Left colon (tissue), 2 donors: ENCODE data around the gene TMEM272. TPM values are rescaled to one million over a fixed set of nuclear protein-coding genes. Genes with fewer than 3 reads are reported as not detected.
"Not testable (repeated sequence)": the region's sequence is repeated elsewhere in the genome, so short reads cannot be mapped to it uniquely, and the experiment has no call there.

Experiments used
- ATAC-seq: fragments of 200-7000 bp; cut with Tn5 transposase; one replicate; pipeline ENCODE4 v1.9.1; 2020; ENCODE audit warnings: mild to moderate bottlenecking, moderate library complexity
- DNase-seq, 2 donors: peaks; one replicate each; pipeline ENCODE4 v3.0.0-alpha.2; 2020
- intact Hi-C, 2 donors: fragments of 100-400 bp; cut with DNase I in 1 of 2; cut with micrococcal nuclease in 1 of 2; formaldehyde crosslinking; loops; one replicate each; pipeline versions ENCODE4 v1.11.2 to v1.14.0; 2022; cut with DNase I, micrococcal nuclease
- total RNA-seq, 2 donors: library from RNA; stranded (reverse); fragmentation: NEBNext Ultra II Directional; extraction: Animal tissue kit (Norgen Biotek cat#: 25700); gene quantifications; one replicate each; pipeline ENCODE4 v1.2.1, GENCODE V29; 2021
- donor health status: DM: no; HTN: no; CAD: no.
- donor health status: DM: yes; HTN: yes; CAD: no.

The TMEM272 gene
- total RNA-seq, 2 donors from 2014 or later, result 0.06 to 0.11 TPM

DNA sequence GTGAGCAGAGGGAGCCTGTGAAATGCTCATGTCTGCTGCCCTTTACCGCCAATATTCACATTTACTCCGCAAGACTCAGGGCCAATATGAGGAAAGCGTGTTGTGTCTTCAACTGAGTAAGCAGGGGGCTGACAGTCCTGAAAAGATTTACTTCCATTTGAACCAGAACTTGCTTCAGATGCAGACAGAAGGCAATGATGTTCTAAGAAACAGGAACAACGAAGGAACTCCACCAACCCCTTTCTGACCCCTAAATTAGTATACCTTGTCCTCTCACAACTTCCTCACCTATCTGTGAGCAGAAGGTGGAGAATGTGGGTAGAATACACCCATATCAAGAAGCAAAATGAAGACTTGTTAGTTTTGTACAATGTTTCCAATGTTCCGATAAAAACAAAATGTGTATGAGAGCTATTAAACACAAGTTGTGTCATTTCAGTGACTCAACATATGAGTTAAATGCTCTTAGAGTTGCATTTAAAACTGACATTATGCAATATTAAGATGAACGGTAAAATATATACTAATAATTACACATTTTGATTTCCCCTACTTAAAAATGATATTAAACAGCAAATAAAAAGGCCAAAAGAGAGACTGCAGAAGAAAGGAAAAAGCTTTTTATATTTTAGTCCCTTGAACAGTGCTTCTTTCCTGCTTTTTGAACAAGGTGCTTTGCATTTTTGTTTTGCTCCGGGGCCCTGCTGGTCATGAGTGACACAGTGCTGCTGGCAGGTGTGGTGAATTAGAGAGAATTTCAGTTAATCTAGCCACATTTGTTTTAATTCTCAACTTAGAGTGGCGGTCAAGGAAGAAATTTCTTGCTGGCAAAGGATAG is 16.0 kb downstream of the TMEM272 start:
- DNase-seq (no peak), ATAC-seq (no peak)
- intact Hi-C loops, result no loop called here

DNA sequence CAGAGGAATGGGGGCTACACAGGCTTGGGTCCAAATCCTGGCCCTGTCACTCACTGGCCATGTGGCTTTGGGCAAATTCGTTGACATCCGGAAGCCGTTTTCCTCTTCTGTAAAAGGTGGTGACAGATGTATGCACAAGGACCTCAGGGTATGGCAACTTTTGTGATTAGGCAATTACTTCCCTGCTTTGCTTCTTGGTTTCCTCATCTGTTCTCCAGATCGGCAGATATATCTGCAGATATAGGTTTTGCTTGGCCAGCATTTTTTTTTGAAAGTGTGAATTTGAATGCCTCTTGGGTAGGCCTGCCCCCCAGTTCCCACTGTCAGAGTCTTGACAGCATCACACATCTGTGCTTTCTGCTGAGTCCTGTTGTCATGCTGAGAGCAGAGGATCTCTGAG is 17.7 kb downstream of the TMEM272 start:
- intact Hi-C loops, result no loop called here
- ATAC-seq, result no peak
- no peak for DNase-seq

DNA sequence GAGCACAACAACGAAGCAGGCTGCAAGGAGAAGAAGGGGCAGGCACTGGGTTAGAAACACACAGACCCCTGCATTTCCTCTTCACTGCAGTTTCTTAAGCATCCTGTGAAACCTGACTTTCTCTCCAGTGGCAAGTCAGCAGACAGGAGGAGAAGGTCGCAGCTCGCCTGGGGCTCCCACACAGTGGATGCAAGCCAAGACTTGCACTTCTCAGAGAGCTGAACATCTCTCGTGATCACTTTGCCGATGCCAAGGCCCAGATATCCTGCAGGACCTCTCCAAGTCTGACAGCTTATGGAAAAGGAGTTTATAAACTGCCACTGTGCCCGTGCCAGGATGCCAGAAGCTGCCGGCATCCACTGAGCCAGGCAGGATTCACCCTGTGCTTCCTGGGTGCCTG is 18.4 kb downstream of the TMEM272 start:
- no peak for ATAC-seq
- DNase-seq, result peak in 1 of 2 donors; percentile 68
- intact Hi-C loops, result no loop called here

DNA sequence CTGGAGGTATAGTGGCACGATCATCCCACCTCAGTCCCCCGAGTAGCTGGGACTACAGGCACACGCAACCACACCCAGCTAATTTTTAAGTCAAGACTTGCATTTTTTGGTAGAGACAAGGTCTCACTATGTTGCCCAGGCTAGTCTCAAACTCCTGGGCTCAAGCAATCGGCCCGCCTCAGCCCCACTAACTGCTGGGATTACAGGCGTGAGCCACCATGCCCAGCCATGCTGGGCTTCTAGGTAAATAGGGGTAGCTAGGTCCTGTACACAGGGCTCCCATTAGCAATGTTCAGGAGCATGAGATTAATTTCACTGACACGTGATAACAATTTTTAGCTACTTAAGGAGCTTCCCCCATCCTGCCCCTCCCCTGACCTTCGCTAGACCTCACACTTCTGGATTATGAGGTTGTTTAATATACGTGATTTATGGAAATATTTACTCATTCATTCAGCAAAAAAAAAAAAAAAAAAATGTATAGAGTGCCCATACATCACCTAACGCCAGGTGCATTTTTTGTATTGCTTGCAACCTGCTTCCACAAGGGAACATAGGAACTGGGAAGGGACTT is 19.2 kb downstream of the TMEM272 start:
- no peak for ATAC-seq
- DNase-seq, result no peak
- intact Hi-C loops, result no loop called here

DNA sequence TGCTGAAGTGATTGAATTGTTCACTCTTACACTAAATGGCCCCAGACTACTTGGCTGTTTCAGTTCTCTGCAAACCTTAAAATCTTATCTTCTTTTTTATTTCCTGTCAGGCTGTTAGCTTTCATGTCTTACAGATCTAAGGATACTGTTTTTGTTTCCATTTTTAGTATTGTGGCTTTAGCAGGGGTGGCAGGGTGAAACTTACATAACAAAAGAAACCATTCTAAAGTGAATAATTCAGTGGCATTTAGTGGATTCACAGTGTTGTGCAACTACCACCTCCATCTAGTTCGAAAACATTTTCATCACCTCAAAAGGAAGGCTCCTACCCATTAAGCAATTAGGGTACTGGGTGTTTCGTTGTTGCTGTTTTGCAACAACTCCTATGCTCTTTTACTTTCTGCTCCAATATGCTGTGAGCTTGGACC is 19.8 kb downstream of the TMEM272 start:
- intact Hi-C loops, result no loop called here
- ATAC-seq (no peak), DNase-seq (no peak)

DNA sequence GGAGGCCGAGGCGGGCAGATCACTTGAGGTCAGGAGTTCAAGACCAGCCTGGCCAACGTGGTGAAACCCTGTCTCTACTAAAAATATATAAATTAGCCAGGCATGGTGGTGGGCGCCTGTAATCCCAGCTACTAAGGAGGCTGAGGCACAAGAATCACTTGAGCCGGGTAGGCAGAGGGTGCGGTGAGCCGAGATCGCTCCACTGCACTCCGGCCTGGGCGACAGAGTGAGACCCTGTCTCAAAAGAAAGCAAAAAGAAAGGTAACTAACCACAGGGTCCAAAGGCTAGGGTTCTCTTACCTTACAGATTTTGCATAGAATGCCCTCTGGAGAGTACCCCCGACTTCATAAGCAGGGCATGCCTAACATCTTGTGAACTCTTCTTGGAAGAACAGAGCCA is 20.3 kb downstream of the TMEM272 start:
- intact Hi-C loops, result not testable (repeated sequence)

DNA sequence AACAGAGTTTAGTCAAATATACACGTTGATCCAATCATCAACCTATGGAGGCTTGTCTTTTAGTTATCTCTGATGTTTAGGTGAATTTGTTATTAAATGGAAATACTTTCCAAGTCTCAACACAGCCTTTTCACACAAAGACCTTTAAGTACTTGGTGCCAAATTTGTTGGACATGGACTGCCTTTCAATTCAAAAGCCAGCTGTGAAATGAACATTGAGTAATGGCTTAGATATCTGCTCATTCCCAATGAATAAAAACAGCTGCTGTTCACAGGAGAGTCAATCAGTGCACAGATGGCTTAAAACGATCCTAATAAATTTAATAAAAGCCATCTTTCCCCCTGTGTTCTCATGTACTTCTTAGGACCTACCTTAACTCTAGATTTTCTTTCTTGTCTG is 21.1 kb downstream of the TMEM272 start:
- DNase-seq, result no peak
- intact Hi-C loops, result no loop called here
- ATAC-seq, result no peak

More for the DNA sequence above, 20.3 kb downstream of the TMEM272 start:
- not testable (repeated sequence) for DNase-seq, ATAC-seq

DNA sequence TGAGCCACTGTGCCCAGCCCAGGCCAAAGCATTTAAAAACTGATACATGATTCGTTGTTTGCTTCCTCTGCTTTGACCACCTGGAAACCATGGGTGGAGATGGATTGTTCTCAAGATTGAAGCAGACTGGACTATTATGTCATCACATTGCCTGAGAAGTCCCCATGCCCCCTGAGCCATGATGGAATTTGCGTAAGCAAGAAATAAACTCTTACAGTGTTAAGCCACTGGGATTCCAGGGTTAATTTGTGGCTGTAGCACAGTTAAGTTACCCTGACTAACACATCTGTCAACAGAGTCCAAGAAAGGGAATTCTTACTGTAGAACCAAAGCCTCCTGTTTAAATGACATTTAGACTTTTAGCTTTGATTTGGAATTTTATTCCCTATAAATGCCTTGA is 21.6 kb downstream of the TMEM272 start:
- no peak for DNase-seq
- no peak for ATAC-seq
- intact Hi-C loops, result no loop called here

DNA sequence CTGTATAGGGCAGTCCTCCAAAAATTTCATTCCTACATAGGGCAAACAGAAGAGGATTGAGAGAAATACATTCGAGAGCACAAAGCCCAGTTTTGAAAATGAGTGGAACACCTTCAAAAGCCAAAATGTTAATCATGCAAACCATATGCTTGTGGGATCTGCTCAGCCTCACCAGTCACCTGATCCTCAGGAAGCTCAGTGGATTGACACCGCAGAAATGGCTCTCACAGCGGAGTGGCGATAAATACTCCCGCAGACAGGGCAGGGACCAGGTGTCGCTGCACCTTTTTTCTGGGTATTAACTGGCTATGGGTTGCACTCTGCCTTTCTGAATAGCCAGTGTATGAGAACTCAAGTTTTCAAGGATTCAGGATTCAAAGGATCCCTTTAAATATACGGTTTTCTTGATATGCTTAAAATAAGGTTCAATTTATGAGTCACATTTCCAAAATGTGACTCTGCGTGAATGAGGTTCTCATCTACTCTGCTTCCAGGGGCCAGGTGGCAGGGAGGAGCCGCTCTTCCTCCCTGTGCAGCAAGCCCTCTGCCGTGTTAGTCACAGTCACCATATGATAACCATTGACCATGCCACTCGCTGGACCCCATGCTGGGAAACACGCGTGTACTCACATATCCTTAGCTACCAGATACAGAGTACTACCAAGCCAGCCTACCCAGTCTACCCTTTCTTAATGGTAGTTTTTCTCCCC is 22.7 kb downstream of the TMEM272 start:
- ATAC-seq, result no peak
- no peak for DNase-seq
- intact Hi-C loops, result no loop called here

DNA sequence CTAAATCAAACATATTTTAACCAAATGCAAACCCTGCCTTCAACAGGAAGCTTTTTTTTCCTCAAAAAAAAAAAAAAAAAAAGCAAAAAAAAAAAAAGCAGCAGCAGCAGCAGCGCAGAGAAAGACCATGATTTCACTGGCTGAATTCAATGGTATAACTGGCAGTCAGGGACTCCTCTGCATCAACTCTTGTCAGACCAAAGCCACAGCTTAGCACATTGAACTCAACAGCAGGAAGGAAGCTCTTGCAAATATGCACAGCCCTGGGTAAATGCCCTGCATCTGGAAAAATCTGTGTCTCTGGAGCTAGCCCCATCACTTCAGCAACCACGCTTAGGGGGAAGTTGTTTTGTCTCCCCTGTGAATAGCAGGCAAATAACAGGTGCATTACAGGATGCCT is 23.4 kb downstream of the TMEM272 start:
- no peak for DNase-seq
- ATAC-seq, result no peak

DNA sequence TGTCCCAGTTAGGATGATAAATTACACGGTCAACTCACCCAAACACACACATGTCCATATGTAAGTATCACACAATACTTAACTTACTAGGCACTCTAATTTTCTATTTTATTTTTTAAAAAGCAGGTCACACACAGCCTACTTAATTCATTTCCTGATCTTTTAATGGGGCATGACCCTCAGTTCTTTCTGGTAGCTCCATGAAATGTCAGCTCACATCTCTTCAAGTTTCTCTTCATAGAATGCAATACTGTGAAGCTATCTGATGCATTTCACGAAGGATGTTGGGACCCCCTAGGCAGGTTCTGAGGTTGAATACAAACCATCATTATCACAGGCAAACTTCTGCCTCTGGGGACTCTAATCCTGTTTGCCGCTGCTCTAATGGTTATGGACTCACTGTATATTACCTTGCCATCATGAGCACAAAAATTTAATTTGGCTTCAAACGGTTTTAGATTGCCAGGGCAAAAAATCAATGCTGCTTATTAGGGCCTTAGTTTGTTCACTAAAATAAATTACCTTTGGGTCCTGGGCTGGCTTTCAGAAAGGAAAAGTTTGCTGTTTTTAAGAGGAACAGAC is 24.9 kb downstream of the TMEM272 start:
- DNase-seq (no peak), ATAC-seq (no peak)
- intact Hi-C loops, result no loop called here

More for the DNA sequence above, 23.4 kb downstream of the TMEM272 start:
- intact Hi-C loops, result no loop called here

DNA sequence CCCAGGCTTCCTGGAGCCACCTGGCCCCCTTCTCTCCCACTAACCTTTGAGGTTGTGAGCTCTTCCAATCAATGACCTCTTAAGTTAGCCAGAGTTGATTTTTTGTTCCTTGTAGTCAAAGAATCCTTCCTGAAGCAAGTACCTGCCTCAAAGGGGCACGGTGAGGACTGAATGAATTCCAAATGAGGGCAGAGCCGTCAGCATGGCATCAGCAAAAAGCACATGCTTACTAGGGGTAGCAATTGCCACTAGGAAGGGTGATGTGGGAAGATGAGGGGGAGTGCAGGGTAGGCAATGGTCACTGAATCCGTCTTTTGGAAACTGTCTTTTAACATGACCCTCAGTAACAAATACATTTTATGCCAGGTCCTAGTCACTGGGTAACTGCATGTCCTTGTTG is 25.4 kb downstream of the TMEM272 start:
- ATAC-seq, result no peak
- DNase-seq, result no peak
- intact Hi-C loops, result loop anchor here in 1 of 2 donors (10.0 kb wide), 1 partner anchor 365 kb away; the partner anchor contains the start of gene INTS6

DNA sequence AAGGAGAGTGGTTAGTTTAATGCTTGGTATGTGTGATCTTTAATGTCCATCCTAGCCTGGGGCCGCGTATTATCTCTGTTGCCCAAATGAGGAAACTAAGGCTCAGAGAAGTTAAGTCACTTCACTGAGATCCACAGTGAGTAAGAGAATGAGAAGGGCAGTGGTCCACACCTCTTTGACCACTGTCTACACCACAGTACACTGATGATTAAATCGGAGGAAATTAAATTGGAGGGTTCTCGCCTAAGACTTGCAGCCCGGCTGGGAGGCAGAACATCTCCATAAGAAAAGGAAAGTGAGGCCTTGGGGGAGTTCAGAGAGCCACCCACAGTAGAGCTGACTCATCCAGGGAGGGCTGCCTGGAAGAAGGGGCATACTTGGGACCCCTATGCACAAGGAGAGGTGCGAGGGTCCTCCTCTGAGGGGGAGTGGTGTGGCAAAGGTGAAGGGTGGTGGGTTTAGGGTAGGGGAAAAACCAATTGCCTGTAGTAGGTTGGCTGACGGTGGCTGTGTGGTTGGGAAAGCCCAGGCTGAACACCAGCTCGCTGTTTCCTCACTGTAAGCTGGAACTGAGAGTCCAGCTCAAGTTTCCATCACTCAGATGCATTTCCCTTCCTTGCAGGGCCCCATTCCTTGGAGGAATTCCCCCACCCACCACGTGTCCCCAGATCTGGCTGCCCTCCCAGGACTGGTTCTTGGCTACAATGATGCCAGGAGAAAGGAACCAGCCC is 26.0 kb downstream of the TMEM272 start:
- ATAC-seq (no peak), DNase-seq (no peak)
- intact Hi-C loops, result loop anchor here in 1 of 2 donors (10.0 kb wide), 1 partner anchor 364 kb away; the partner anchor contains the start of gene INTS6

DNA sequence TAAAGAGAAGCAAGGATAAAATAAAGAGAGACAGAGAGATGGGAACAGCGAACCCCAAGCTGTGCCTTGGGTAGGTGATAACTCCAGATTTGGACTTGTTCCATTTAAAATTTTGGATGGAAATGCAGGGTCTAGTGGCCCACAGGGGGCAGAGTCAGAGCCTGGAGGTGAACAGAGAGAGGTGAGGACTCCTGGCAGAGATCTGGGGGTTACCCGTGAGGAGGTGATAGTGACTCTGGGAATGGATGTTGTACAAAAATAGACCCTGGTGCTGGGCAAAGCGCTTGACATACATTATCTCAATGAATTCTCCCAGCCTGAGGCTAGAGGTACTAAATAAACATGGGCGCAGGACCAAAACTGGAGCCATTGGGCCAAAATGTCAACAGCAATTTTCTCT is 26.7 kb downstream of the TMEM272 start:
- no peak for ATAC-seq
- no peak for DNase-seq
- intact Hi-C loops, result loop anchor here in 1 of 2 donors (10.0 kb wide), 1 partner anchor 363 kb away; the partner anchor contains the start of gene INTS6

DNA sequence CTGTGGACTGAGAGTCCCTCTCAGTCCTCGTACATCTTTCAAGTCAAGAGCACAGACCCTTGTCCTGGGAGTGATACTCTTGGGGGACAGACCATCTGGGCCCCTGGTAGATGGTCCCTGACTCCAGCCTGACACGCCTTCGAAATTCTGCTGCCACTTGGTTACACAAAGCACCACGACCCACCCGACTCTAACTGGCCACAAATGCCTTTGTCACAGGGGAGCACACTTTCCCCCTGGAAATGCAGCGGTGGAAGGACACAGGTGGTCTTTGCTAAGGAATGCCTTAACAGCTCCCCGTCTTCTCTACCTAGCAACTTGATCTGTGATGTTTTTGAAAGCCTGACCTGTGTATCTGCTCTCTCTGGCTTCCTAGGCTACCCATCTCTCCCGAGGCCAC is 27.3 kb downstream of the TMEM272 start:
- intact Hi-C loops, result loop anchor here in 1 of 2 donors (10.0 kb wide), 1 partner anchor 363 kb away; the partner anchor contains the start of gene INTS6
- no peak for DNase-seq
- ATAC-seq, result no peak

DNA sequence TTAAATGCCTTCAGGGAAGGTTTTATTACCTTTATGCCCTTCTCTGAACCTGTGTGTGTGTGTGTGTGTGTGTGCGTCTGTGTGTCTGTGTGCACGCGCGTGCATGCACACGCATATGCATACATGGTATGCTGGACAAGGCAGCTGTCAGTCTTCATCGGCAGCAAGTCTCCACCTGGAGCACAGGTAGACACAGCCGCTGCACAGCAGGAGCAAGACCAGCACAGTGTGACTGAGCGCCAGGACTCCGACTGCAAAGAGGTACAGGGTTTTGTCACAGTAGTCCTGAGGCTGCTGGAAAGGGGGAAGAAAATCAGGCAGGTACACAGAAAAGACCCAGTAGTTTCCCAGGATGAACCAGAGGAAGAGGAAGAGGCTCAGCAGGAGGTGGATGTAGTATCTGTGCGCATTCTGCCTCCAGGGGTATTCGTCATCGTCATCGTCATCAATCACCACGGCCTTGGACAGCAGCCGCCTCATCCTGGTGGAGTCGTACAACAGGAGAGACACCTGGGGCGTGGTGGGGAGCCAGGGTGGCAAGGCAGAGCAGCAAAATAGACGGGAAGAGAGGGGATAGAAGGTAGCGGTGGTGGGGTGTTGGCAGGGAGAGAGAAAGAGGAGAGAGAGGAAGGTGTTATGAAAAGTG is 28.2 kb downstream of the TMEM272 start:
- DNase-seq (no peak), ATAC-seq (no peak)
- intact Hi-C loops, result loop anchor here in 1 of 2 donors (10.0 kb wide), 1 partner anchor 362 kb away; the partner anchor contains the start of gene INTS6

DNA sequence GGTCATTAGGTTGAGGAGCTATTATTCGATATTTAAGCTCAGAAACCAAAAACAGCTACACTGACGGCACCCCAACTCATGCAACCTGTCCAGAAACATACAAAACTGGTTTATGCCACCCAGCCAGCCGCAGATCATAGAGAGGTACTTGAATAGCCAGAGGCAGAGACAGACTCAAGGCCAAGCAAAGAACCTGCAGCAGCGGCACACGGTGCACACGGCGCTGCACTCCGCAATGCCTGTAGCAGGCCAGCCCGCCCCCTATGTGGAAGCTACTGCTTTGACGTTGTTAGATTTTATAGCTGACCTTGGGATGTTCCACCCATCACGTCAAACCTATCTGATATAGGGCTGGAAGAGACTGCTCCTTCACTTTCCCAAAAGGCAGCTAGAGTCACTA is 29.1 kb downstream of the TMEM272 start:
- DNase-seq (peak in 1 of 2 donors; percentile 53), ATAC-seq (peak; percentile 87)
- intact Hi-C loops, result loop anchor here in 1 of 2 donors (10.0 kb wide), 1 partner anchor 361 kb away; the partner anchor contains the start of gene INTS6
